GM21576 (cell line): ENCODE data around the gene SH3TC1.

Source experiments
- ATAC-seq: cut with Tn5 transposase; IDR thresholded peaks from one replicate; pipeline ENCODE4 v1.9.1; 2021; ENCODE audit warnings: mild to moderate bottlenecking, moderate library complexity; ENCODE audit not compliant: unreplicated experiment

Gene SH3TC1

DNA sequence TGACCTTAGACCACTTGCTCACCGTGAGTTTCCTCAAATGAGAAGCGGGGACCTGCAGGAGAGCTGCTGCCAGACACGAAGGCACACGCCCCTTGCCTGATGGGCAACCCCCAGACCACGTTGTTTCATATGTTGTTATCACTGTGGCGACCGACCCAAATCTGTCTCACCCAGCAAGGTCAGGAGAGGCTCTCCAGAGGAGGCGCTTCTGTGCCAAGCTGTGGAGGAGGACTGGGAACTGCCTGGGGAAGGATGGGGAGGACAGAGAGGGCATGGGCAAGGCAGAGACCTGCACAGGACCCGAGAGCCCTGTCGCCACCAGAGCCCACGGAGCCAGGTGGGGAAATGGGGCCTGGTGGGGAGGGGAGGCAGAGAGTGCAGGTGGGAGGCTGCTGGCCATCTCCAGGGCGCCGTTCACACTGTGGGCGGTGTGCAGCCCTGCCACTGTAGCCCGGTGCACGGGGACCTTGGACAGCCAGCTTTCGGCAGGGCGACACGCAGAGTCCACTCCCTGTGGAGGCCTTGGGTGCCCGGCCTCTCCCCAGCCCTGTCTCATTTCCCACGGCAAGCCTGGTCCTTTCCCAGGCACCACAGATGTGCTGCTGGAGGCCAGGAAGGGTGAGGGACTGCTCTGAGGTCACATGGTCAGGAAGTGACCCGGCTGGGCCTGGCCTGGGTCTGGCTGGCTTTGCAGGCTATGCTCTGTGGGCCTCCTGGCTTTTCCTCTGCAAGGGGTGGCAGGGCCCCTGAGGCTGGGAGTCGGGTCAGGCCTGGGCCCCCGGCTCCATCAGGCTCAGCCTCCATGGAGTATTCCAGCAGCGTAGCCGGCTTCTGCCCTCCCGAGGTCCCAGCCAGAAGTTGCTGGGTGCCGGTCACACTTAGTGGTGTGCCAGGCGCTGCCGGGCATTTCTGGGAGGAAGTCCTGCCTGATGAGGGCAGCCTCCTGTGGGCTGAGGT, 73.7 kb downstream of the SH3TC1 start:
- ATAC-seq = no peak

DNA sequence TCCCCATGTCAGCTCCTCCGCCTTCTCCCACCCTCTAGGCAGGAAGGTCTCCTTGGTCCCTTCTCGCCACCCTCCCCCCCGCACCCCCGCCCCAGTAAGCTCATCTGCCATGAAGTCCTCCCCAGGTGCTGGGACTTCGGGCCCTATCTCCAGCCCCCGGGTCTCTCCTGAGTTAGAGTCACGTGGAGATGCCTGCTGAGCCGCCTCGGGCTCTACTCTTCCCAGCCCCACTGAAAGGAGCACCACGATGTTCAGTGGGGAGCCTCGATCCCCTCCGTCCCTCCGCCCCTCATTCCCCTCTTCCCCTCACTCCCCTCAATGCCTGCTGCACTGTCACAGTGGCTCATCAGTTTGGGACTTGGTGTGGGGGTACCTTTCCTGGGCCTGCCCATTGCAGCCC, 74.4 kb downstream of the SH3TC1 start:
- ATAC-seq = no peak

DNA sequence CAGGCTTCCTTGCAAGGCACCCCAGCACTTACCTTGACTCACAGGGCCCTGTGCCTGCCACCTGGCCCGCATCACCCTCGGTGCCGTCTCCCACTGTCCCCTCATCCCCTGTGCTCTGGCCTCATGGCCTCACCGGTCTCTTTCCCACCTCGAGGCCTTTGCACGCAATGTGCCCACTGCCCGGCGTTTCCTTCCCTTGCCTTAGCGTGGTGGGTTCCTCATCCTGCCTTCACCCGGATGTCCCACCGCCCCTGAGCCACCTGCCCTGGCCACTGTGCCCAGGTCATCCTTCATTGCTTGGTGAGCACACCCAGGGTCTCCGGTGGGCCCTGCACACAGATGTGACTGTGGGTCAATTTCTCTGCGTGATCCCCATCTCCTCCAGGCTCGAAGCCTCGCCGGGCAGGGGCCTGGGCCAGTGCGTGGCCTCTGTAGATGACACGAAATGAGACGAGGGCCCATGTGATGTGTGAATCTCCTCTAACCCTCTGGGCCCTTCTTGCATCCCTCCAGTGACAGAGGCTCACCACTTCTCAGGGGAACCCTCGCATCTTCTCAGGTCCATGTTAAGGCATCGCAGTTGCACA, 75.1 kb downstream of the SH3TC1 start:
- no peak for ATAC-seq

DNA sequence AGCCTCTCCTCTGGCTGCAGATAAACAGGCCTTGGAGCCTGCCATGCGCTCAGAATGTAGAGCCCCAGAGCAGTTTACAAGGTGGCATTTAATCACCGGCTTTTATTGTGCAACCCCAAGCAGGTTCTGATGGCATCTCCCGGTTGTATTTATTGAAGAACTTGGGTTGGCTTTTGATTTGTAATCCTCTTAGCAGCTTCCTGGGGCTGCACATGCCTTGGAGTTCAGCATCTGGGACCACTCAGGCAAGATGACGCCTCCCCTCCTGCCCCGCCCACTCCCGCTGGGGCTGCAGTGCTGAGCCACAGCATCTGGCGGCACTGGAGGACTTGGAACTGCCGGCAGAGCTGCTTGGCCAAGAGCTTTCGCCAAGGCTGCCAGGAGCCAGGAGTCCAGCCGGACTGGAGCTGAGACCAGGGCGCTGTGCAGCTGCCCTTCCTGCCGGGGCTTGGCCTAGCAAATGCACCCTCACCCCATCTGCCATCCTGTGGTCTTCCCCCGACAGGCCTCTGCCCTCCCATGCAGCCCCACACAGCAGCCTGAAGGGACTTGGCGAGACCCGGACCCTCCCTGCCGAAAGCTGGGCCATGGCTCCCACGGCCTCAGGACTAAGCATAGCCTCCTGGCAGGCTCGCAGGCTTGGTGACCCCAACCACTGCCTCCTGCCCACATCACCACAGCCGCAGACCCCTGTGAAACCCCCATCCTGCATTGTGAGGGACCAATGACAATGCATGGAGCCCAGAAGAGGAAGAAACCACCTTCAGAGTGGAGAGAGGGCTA, 75.9 kb downstream of the SH3TC1 start:
- ATAC-seq = no peak

DNA sequence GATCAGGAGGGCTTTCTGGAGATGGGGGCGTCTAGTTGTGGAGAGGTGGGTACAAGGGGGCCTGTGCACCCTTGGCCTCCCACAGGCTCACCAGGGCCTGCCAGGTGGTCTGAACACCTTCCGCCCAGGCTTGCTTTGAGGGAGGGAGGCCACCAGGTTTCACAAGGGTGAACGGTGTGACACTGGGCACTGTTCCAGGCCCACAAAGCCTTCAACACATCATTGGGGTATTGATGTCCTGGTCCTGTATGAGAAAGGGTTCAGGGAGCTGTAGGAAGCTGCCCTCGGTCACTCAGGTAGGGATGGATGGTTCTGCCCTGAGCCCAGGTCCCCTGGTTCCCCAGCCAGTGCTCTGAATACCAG, 76.4 kb downstream of the SH3TC1 start:
- ATAC-seq = no peak

DNA sequence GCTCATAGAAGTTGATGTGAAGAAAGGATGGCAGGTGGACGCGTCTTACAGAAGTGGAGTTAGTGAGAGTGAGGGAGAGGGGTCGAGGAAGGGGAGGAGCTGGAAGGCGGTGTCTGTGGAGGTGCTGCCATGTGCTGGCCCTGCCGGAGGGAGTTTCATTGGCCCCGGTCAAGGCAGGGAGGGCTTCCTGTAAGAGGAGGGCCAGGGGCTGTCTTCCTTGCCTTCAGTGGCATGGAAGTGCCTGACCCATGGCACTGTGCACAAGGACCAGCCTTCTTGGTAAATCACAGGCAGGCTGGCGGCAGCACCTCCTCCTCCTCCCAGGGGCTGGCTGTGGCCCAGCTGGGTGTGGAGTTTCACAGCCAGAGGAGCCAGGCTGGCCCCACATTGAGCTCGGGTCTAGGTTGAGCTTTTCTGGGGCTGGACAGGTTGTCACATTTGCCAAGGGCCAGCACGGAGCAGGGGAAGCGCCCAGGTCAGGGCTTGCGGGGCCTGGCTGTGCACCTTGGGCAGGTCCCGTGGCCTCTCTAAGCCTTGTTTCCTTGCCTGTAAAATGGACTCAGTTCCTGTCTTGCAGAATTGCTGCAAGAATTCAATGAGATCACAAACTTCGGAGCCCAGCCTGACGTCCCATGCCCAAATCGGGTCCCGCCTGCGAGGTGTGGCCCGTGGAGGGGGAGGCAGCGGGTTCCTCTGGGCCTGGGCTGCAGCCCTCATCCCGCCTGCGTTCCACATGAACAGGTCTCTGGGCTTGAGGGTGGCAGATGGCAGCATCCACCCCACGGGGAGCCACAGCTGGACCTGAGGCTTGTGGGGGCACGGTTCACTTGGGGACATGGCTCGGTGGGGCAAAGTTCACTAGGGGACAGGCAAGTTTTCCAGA, 77.5 kb downstream of the SH3TC1 start:
- no peak for ATAC-seq

DNA sequence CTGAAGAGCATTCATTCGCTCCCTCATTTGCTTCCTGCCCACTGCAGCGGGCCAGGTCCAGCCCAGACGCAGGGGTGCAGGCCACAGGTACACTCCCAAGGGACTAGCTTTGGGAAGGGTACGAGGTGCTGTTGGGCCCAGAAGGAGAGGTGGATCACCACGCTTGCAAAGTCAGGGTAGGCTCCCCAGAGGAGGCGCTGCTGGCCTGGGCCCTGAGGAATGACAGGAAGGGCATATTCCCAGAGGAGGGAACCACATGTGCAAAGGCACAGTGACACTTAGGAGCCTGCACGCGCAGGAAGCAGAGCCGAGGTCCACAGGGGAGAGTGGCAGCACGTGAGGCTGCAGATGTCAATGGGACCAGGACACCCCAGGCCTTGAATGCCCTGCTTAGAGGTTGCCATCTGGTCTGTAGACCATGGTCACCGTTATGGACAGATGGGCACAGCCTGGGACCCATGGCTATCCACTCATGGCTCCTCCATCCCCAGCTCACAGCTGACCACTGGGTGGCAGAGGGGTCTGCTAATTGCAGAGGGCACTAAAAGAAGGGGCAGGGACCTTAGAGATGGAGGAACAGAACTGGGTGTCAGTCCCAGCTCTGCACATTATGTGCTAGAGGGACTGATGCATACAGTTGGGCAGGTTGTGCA, 78.4 kb downstream of the SH3TC1 start:
- ATAC-seq = no peak

DNA sequence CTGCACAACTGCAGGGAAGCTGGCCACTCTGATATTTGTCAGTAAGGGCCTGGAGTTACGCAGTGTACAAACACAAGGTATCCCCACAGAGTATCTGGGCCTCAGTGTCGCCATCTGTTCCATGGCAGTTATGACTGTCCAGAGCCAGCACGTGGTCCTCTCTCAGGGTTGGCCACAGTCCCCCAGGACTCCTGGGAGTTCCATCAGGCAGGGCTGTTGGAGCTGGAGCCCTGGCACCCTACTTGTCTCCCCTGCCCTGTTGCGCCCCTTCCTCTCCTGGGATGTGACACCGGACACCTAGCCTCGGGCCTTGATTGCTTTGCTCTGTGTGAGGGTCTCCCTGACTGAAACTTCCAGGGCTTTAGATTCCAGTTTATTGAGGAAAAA, 78.9 kb downstream of the SH3TC1 start:
- no peak for ATAC-seq

DNA sequence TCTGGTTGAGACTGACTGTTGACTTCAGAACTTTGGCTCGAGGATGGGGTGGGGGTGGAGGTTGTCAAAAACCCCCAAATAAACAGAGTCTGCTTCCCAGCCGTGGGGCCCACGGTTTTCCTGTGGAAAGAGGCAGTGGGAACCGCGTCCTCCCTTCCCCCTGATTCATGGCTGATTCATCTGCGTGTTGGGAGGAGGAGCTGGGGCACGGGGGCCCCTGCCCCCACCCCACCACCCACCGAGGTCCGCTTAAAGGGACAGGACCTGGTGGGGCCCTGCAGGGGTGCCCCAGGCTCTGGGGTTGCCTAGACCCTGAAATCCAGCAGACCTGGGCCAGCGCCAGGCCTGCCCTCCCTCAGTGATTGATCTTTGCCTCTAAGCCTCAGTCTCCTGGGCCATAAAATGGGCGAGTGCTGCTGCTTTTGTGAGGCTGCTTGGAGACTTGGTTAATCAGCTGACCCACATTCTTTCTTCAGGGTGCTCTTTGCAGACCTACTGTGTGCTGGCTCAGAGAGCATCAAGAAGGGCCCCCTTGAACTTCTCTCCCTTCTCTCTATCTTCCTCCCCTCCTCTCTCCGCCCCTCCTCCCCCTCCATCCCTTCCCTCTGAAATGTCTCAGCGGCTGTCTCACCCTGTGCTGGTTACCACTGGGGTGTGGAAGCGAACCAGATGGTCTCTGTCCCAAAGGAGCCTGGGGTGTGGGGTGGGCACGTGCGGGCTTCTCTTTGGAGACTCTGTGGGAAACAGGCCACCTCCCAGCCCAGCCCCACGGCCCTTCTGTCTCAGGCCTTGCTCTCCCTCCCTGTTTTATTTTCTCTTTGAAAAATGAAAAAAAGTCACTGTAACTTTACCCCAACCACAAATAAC, 79.6 kb downstream of the SH3TC1 start:
- ATAC-seq = no peak

DNA sequence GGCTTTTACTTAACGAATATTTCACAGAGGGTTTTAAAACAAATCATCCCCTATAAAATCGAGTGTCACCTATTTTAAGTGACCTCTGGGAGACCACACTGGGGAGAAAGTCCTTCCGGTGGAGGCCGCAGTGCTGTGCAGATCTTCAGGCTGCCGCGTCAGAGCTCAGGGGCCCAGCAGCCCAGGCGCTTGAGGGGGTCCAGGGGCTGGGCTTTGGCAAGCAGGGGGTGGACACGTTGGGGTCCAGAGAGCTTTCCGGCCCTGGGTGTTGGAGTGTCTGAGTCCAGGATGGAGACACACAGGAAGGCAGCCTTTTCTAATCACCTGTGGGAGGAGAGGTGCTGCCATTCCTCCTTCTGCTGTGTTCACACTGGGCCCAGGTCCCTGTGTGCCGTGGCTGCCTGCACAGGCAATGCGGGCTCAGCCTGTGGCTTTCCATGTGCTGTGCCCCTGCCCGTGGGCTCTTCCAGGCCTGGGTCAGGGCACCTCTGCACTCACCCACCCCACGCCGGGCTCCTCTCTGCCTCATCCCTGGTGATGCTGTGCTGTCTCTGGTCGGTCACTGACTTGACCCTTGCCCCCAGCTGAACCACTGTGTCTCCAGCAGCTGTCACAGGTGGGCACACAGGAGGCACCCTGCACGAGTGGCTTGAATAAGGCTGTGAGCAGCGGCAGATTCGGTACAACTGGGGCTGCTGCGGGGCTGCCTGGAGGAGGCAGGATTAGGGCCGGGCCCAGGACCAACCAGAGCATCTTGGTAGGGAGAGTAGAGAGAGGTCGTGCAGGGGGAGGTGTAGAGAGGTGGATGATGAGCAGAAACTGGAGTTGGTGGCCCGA, 80.4 kb downstream of the SH3TC1 start:
- no peak for ATAC-seq

GRCh38 chr4:8280158-8280875, 81.2 kb downstream of the SH3TC1 start:
- no peak for ATAC-seq

GRCh38 chr4:8280876-8281440, 81.9 kb downstream of the SH3TC1 start:
- ATAC-seq = no peak

DNA sequence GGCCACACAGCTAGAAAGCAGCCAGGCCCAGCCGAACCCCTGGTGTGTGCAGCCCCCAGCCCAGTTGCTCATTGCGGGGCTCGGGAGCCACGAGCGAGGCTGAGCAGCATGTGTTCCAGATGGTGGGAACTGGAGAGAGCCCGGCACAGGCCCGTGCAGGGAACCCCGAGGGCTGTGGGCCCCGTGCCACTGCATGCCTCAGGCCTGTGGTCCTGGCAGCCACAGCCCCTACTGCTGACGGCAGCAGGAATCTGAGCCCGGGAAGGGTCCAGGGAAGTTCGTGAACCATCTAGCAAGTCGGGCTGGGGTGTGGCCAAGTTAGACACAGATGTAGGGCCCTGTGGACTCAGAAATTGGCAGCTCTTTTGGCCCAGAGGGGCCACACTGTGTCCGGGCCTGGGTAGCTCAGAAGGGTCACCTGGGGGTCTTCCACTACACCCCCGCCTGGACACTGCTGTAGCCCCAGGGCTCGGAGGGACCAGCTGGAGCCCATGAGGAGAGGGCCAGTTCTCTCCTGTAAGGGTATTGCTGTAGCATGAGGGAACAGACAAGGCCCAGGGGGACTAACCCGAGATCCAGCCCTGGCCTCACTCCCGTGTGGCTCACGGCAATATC, 82.5 kb downstream of the SH3TC1 start:
- ATAC-seq = no peak

DNA sequence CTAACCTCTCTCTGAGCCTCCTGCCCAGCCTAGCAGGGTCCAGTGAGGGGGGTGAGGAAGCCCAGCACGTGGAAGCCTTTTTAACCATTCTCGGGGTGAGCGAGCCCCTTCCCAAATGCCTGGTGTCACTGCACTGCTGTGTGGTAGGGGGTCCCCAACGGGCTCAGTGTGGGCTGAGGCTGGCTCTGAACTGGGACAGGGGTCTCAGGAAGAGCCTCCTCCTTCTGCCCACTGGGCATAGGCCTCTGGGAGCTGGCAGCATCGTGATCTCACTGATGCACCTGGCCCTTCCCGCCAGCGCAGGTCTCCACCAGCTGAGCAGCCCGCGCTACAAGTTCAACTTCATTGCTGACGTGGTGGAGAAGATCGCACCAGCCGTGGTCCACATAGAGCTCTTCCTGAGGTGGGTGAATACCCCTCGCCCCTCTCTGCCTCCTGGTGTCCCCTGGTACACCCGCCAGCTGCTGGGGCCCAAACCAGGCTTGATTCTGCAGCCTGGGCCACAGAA, 83.1 kb downstream of the SH3TC1 start:
- no peak for ATAC-seq

DNA sequence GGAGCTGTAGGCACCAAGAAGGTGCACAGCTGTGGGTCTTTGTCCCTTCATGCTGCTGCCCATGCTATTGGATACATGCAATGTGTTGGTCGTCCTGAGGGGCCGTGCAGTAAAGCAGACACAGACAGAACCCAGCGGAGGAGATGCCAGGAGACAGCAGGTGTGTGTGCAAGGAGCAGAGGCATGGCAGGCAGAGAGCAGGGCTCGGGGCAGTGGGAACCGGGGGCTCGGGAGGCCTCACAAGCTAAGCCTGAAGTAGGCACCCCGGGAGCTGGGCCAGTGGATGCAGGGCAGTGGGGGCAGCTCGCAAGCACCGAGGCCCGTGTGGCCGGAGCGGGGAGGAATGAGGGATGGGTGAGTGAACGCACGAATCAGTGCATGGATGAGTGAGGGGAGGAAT, 83.7 kb downstream of the SH3TC1 start:
- no peak for ATAC-seq

GRCh38 chr4:8283161-8283560, 84.1 kb downstream of the SH3TC1 start:
- no peak for ATAC-seq

- ATAC-seq = no peak
These were observed 84.6 kb downstream of the SH3TC1 start for GRCh38 chr4:8283631-8284121.
